ENCODE data around the gene BTBD10.

- no peak for TF ChIP-seq TOX (CRISPR knock-in tag; IDR thresholded peaks at IDR 0.05; ENCODE audit: borderline replicate concordance)
- no peak for TF ChIP-seq ZFP3 (CRISPR knock-in tag; IDR thresholded peaks at IDR 0.05)
- TF ChIP-seq CSRNP3 (CRISPR knock-in tag; IDR thresholded peaks at IDR 0.05): no peak
- no peak for TF ChIP-seq ZNF565 (CRISPR knock-in tag; conservative IDR thresholded peaks at IDR 0.05; ENCODE audit: low read depth)
- no peak for TF ChIP-seq GLIS3 (CRISPR knock-in tag; IDR thresholded peaks at IDR 0.05)
- TF ChIP-seq ZC3H10 (CRISPR knock-in tag; IDR thresholded peaks at IDR 0.05): no peak
- TF ChIP-seq CREB5 (CRISPR knock-in tag; IDR thresholded peaks at IDR 0.05; ENCODE audit: low read depth): no peak
- TF ChIP-seq CSDC2 (CRISPR knock-in tag; IDR thresholded peaks at IDR 0.05): no peak
- TF ChIP-seq TCF4 (CRISPR knock-in tag; IDR thresholded peaks at IDR 0.05; ENCODE audit: borderline replicate concordance): no peak
- TF ChIP-seq RARB (CRISPR knock-in tag; IDR thresholded peaks at IDR 0.05): no peak
- TF ChIP-seq TSHZ2 (CRISPR knock-in tag; IDR thresholded peaks at IDR 0.05): no peak
- no peak for TF ChIP-seq ZFP30 (CRISPR knock-in tag; IDR thresholded peaks at IDR 0.05)
- TF ChIP-seq PATZ1 (CRISPR knock-in tag; IDR thresholded peaks at IDR 0.05; ENCODE audit: borderline replicate concordance): no peak
Observed at GRCh38 chr11:13423372-13423771, 39.6 kb downstream of the BTBD10 start.

Measured in SK-N-SH treated with all-trans-retinoic acid at 6 μM for 48 hours (cell line).